ENCODE data around the gene SMYD1.

SMYD1 gene

DNA sequence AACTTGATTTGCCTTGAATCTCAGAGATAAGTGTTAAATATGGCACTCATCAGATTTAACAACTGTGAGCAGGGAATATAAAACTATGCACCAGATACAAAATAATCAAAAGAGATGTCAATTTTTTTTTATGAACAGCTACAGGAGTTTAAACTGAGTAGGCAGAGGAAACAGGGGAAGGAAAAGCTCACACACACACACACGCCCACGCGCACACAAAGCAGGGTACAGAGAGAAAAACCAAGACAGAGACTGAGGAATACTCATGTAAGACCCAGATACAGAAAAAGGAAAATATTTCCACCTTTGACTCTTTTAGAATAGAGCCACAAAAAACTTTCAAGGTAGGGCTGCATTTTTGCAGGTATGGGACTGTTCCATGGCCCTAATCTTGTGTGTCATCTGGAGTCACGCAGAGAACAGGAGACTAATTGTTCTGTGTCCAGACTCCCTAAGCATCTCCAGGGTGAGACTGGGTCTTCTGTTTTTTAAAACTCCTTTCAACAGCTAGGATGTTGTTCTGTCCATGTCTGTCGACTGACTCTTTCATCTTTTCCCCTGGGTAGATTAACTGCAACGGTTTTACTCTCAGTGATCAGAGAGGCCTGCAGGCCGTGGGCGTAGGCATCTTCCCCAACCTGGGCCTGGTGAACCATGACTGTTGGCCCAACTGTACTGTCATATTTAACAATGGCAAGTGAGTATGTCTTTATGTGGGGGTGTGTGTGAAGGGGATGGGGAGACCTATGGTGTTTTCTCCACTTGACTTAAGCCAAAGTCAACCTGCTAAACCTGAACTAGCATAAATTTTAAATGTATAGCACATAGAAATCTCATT lies 23.0 kb downstream of the SMYD1 start:
- DNase-seq, result no peak

DNA sequence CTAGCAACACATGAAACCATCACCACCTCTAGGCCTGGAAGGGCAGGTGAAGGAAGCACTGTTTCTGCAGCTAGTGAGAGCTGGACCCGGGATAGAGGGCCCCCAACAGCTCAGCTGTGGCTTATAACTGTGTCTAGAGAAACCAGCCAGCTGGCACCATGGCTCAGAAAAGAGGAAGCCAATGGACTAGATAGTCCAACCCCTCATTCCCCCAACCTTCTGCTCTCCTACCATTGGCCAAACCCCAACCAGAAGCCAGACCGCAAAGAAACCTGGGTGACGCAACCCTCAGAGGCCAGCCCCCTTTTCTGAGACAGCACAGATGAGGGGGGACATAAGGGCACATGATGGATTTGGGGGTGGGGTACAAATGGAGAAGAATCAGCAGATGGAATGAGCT lies 24.3 kb downstream of the SMYD1 start:
- DNase-seq, result no peak

DNA sequence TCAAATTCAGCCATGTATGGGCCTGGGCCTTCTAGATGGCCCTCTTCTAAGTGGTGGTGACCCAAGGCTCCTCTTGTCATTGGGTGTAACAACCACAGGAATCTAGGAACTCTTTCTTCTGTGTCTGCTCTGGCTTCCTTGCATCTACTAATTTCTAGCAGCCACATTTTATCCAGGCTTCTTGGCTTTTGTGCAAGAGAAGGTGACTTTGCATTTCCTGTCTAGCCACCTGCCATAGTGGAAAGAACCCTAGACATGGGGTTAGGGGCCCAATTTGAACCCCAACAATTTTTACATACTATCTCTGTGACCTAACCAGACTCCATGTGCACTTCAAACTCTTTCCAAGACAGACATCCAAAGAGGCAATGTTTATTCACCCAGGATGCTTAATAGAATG lies 25.1 kb downstream of the SMYD1 start:
- DNase-seq, result no peak

DNA sequence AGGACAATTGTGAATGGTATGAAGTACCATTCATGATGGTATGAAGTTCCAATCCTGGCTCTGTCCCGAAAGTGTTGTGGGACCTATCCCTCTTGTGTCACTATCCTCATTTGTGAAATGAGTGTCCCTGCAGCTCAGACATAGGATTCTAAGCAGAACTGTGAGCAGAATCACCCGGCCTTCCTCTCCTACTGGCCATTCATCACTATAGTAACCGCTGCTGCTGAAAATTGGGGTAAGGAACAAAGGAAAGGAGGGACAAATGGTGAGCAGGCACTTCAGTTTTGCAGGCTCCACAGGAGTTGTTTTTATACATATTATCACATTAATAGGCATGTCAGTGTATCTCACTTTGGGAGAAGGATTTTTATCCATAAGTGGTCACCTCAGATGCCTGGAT lies 27.4 kb downstream of the SMYD1 start:
- no peak for DNase-seq

DNA sequence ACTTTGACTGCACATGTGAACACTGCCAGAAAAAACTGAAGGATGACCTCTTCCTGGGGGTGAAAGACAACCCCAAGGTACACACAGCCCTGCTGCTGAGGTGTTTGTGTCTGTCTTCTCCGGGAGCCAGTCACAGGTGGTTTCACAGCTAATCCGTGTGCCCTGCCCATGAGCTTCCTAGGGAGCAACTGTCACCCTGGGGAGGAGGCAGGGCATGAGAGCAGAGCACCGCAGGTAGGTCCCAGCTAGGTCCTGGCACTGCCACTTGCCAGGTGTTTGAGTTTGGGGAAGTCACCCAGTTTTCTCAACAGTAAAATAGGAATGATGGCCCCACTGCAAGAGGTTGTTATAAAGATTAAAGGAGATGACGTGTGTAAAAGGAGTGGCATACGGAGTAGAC lies 29.1 kb downstream of the SMYD1 start:
- no peak for DNase-seq

DNA sequence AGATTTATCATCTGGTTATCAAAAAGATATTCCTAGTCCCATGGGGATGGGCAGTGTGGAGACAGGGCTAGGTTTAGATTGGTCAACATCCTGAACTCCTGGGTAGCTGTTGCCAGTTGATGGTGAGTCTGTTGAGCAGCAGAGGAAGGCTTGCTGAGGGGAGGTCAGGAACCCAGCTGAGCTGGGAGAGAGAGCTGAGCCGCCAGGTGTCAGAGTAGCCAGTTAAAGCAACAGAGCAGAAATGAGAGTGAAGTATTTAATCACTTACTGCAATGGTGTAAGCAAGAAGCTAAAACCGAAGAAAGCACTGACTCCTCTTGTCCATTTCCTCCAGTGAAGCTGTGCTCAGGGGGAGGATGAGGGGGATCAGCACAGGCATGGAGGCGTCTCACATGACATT lies 29.6 kb downstream of the SMYD1 start:
- DNase-seq, result no peak

DNA sequence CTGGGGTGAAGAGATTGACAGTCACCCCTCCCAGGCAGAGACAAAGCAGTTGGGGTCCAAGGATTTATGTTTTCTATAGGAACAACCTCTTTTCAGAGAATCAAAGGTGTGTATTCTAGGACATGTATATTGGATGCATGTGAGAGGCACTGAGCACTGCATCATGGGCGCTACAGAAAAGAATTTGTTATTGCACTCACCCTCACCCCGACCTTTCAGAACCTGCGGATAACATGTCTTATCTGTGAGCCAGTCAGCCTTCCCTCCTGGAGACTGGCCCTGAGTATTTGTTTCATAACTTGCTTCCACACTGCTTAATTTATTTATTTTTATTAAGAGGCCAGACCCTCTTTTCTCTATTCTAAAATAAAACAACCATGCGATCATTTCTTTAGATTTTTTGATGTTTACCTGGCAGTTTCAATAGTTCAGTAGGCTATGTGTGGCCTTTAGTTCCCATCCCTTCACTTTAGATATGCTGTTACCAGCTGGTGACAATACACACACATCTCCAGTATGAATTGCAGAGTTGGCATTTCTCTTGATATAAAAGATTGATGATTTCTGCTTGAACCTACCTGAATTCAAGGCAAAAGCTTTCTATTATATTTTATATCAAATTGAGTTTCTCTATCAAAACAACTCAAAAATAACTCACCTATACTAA lies 30.4 kb downstream of the SMYD1 start:
- DNase-seq, result no peak

DNA sequence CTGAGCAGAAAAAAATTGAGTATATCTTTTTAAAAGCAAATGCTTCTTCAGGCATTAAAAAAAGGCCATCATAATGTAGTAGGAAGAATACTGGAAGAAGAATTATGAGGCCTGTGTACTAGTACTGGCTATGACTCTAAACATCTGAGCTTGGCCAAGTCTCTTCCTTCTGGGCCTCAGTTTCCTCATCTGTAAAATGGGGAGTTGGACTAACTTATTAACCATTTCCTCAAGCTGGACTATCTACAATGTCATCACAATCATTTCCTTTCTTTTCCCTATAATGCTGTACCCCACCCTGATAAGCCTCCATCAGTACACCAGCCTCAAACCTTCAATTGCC lies 30.9 kb downstream of the SMYD1 start:
- DNase-seq, result no peak

DNA sequence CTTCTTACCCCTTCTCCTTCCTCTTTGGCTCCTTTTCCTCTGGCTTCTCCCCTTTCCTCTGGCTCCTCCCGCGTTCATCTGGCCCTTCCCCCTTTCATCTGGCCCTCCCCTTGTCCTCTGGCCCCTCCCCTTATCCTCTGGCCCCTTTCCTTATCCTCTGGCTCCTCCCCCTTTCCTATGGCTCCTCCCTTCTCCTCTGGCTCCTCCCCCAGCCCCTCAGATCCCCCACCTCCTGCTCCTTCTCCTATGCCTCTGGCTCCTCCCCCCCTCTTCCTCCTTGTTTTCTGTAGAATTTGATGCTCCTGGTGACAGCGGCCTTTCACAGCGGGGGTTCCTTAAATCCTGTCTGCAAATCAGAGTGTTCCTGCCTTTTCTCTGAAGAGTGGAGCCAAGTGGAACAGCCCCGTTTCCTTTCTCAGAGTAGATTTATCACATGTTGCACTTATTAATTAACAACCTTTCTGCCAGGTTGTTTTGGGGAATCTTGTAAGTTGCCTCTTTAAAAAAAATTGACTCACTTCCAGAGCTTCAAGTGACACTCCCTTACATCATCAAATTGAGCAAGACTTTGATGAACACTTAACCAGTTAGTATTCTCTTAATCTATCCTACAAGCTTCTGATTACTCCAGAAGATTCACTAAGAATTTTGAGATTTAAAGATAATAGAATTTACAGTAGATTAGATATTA lies 32.3 kb downstream of the SMYD1 start:
- DNase-seq, result peak; percentile 21

DNA sequence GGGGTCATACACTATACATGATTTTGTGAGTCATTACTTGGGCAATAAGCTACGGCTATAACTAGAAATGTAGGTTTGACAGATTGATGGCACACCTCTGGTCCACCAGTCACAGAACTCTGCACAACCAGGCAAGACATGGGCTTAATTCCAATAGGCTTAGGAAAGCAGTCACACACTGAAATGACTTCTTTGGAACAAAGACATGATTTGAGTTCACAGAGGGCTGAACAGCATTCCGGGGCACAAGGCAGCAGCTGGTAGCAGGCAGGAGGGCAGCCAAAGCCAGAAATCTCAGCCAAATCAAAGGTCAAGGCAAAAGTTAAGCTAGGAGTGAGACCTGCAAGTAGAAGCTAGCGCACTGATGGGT lies 32.8 kb downstream of the SMYD1 start:
- DNase-seq, result no peak

DNA sequence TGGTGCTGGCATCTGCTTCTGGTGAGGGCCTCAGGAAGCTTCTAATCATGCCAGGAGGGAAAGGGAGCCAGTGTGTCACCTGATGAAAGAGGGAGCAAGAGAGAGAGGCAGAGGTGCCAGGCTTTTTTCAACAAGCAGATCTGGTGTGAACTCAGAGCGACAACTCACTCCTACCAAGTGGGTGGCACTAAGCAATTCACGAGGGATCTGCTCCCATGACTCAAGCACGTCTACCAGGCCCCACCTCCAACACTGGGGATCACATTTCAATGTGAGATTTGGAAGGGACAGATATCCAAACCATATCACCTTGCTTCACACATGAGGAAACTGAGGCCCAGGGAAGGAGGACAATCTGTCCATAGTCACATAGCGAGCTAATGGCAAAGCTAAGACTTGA lies 41.2 kb downstream of the SMYD1 start:
- DNase-seq, result no peak

DNA sequence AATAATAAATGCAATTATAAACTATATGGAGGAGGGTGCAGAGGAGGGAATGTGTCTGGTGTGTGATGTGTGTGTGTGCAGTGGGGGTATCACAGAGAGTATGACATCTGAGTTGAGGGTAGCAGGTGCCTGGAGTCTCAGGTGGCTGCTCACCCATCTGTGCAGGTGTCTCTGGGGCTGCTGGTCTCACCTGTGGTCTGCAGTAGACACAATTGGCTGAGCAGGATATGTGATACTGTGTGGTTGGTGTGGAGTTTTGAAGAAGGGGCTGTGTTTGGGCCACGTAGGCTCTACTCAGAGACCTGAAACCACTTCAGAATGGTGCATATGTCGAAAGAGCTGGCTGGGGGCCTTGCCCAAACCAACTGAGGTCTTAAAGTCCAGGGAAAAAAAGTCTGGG lies 43.2 kb downstream of the SMYD1 start:
- no peak for DNase-seq

DNA sequence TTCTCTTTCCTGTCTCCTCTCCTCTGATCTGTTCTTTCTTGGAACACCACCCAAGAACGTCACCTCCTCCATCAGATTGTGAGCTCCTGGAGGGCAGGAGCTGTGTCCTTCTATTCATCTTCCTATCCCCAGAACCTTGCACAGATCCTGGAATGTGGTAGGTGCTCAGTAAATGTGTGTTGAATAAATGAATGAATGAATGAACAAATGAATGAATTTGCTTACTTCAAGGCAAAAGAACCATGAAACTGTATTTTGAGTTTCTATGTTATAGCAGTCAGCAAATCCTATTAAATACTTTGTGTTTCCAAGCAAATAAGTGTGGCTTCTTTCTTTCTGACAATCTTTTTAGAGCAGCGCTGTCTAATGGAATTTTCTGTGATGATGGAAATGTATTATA lies 45.4 kb downstream of the SMYD1 start:
- no peak for DNase-seq

DNA sequence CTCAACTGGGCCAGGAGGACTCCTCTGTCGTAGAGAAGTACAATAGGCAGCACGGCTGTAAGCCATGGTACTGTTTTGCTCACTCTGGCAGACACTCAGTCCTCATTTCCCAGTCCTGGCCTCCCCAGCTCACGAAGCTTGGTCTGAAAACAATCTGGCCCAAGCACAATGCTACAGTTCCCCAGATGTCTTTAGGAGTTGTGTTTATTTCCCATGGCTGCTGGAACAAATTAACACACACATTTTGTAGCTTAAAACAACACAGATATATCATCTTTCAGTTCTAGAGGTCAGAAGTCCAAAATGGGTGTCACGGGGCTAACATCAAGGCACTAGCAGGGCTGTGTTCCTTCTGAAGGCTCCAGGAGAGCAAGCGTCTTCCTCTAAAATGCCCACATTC lies 47.3 kb downstream of the SMYD1 start:
- DNase-seq, result no peak

DNA sequence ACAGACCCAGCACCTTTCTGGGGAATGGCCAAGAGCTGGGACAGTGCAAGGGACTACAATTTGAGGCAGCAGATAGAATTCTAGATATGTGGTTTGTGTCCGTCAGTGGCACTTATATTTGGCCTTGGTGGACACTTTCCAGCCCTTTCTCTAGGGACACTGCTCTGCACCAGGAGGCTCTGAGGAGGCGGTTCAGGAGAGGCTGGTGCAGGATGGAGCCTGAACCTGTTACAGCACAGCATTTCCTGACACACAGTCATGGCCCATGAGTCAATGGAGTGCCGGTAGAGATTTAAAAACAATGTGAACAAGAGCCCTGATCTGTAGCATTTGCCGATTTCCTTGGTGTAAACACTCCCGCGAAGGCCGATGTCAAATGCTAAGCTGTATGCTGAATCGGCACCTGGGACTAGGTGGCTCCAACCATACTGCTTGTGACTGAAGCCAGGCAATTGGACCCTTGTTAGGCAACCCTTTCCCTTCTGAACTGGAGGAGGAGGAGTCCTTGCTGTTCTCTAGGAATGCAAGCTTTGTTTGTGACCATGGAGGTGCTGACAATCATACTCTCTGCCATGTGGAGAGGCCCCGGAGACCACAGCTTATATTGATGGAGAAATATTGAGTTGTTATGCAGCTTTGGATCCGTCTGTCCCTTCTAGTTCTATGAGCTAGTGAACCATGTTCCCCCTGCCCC lies 48.3 kb downstream of the SMYD1 start:
- no peak for DNase-seq

DNA sequence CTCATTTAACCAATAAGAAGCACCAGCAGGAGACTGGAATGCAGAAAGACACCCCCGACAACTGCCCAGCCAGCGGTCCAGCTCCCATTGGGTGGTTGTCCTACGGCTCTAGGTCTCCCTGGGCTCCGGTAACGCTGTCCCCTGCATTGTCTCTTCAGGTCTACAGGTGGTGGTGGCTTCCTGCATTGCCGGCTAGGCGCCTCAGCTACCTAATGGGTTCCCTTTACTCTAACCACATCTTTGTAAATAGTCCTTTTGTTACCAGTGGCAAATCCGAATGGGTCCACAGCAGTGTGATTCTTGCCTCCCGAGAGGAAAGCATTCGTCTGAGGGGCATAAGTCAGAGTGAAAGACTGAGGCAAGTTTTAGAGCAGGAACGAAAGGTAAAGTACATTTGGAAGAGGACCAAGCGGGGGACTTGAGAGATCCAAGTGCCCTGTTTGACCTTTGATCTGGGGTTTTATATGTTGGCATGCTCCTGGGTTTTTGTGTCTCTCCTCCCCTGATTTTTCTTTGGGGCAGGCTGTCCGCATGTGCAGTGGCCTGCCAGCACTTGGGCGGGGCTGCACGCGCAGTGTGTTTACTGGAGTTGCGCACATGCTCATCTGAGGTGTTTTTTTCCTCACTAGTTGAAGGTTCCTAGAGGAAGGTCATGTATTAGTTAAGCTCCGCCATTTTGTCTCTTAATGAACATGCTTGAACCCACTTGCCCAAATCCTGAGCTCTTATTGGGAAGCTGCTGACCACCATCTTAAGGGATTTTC lies 49.2 kb downstream of the SMYD1 start:
- DNase-seq, result no peak

DNA sequence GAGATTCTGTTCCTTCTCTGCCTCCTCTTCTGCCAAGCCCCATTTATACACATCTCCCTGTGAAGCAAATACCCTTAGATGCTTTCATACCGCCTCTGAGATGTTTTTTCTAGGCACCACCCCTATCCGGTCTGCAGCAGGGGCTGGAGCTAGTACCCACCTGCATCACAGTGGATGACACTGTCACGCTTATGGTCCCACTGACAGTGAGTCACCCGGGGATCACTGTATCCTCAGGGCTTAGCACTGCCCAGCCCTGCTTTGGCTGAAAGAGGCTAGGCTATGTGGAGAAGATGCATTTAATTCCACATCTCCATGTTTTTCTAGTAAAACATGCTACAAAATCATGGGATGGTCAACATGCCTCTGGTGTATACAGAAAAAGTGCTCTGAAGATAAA lies 50.3 kb downstream of the SMYD1 start:
- DNase-seq, result no peak

DNA sequence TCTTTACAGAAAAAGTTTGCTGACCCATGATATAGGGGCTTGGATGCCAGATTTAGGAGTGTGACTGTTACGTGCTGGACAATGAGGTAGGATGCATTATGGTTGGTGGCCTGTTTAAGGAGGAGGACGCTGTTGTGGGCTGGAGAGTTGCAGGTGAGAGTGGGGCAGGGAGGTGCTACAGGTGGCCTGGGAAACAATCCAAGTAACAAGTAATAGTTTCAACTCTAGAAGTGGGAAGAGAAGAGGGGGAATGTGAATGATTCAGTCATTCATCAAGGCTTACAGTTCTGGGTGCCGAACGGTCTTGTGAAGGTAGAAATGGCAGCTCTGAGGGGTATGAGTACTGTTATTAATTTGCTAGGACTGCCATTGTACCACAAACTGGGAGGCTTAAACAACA lies 54.1 kb downstream of the SMYD1 start:
- DNase-seq, result no peak

DNA sequence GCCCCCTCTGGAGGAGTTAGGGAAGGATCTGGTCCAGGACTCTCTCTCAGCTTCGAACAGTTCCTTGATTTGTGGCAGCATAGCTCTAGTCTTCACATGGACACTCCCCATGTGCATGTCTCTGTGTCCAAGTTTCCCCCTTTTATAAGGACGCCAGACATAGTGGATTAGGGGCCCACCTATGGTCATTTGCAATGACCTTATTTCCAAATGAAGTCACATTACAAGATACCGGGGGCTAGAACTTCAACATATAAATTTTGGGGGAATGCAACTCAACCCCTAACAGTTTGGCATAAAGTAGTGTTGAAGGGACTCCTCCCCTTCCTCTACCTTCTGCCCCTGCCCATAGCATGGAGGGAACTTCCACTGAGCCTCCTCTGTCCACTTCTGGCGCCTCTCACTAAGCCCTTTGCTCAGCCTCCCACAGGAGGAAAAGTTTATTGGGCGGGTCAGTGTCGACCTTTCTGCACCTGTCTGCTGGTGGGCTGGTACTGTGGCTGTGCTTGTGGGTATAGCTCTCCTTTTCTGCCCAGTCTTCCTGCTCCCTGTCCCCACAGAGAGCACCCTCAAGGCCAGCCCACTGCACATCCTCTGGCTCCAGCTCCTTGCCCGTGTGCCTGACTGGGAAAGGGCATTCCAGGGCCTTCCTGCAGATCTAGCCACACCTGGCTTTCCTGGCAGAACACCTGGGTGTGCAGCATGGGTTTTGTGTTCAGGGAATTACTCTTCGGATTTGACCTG lies 54.7 kb downstream of the SMYD1 start:
- no peak for DNase-seq

DNA sequence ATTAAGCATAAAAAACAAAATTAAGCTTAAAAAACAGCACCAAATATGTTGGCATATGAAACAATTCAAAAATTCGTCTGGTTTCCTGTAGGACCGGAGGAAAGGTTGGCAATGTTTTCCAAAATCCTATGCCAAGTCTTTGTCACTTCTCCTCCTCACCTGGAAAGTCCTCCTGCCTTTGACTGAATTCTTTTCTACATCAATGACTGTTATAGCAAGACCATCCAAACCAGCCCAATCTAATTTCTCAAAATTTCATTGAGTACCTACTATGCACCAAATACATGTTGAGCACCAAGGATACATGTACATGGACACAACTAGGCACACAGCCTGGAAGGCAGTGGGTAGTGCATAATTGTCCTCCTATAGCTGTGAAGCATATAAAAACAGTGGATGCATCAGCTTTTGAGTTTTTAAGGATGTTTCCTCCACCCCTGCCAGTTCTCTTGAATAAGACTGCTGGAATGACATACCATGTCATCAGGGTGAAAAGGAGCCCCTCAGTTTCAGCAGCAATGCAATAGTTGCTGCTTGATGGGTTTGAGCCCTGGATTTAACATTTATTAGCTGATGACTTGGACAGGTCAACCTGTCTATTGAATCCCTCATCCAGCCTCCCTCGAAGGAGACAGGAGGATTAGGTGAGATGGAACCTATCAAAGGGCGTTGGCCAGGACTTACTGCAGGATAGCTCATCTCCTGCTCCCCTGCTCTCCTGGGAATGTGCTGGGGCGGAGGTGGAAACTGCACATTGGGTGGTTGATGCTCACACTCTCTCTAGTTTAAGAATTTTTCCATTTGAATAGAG lies 55.7 kb downstream of the SMYD1 start:
- DNase-seq, result no peak
